ENCODE results near the gene CLNK. TPM values are rescaled to one million over a fixed set of nuclear protein-coding genes. Genes with fewer than 3 reads are reported as not detected.

The CLNK gene
- total RNA-seq, 1 experiment from 2014 or later: not detected

DNA sequence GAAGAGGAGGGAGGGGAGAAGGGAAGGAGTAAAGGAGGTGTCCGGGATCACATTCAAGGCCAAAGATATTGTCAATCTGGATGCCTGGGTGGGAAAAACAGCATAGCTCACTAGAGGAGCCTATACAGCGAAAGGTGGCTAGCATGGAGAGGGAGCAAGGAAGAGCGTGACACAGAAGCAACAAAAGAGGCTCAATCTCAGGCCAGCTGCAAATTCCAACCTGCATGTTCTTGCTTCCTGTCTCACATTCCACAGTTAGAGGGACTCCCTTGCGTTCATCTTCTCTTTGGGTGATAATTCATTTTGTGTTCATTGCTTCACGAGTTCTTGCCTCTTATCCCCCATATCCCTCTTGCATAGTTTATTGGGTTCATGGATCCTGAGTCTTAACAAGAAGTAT, 3.0 kb upstream of the CLNK start:
- no peak overlapping the region for H3K18ac ChIP-seq (ENCODE audit: insufficient read length, low read depth, low read length)
- no peak overlapping the region for H3K56ac ChIP-seq (ENCODE audit: insufficient read length, low read depth, low read length)
- peaks cover 4% of the 10 kb centered on the region; the same call in 1 of the 2 replicates for H3K4me1 ChIP-seq (ENCODE audit: insufficient read depth, low read length)
- no peak overlapping the region for H3T11ph ChIP-seq (ENCODE audit: low read length)
- H2BK20ac ChIP-seq (ENCODE audit: low read depth, low read length, poor library complexity, severe bottlenecking): no peak overlapping the region
- no peak overlapping the region for H4K91ac ChIP-seq (ENCODE audit: insufficient read length, low read depth, low read length)
- no peaks in the 10 kb centered on the region for H3K79me1 ChIP-seq (ENCODE audit: insufficient read depth, low read depth, low read length, poor library complexity, severe bottlenecking)
- no peak overlapping the region for H2BK5ac ChIP-seq (ENCODE audit: insufficient read length, low read length)
- WGBS (ENCODE audit: extremely low coverage, insufficient read length, low lambda C conversion rate): no CpG with 5 or more reads among the region's 5 CpGs
- H3K27ac ChIP-seq (ENCODE audit: insufficient read length, low read depth, low read length): no peak overlapping the region
- Mint-ChIP-seq H3K4me3 (no peak overlapping the region), H3K4me1 (peaks cover 9 to 16% of the 10 kb centered on the region in 2 experiments; a peak in 3 of 4 replicates), H3K27me3 (ENCODE audit: low read depth) (no peaks in the 10 kb centered on the region), H3K27ac (peak overlapping the region in 1 of 3 experiments; percentile 58; a peak in 2 of 7 replicates), H3K9me3 (no peaks in the 10 kb centered on the region), H3K36me3 (ENCODE audit: insufficient read depth in 1 of 3, low read depth in 3 of 3) (no peaks in the 10 kb centered on the region)
- no peaks in the 10 kb centered on the region for H3K9me3 ChIP-seq (ENCODE audit: control insufficient read depth, low read depth, low read length)
- H2AK5ac ChIP-seq (ENCODE audit: insufficient read length, low read length): no peak overlapping the region
- H3K4ac ChIP-seq (ENCODE audit: low read depth, low read length): no peak overlapping the region; the same call in 1 of the 2 replicates
- DNase-seq: peak; percentile 39
- no peak overlapping the region for H4K8ac ChIP-seq (replicated peaks; ENCODE audit: insufficient read length, low read depth, low read length)
- H3K9ac ChIP-seq (ENCODE audit: extremely low read depth, insufficient read length, low read length): no peak overlapping the region
- no peak overlapping the region for H4K5ac ChIP-seq (ENCODE audit: insufficient read length, low read depth, low read length)
- TF ChIP-seq, protein P1, sequence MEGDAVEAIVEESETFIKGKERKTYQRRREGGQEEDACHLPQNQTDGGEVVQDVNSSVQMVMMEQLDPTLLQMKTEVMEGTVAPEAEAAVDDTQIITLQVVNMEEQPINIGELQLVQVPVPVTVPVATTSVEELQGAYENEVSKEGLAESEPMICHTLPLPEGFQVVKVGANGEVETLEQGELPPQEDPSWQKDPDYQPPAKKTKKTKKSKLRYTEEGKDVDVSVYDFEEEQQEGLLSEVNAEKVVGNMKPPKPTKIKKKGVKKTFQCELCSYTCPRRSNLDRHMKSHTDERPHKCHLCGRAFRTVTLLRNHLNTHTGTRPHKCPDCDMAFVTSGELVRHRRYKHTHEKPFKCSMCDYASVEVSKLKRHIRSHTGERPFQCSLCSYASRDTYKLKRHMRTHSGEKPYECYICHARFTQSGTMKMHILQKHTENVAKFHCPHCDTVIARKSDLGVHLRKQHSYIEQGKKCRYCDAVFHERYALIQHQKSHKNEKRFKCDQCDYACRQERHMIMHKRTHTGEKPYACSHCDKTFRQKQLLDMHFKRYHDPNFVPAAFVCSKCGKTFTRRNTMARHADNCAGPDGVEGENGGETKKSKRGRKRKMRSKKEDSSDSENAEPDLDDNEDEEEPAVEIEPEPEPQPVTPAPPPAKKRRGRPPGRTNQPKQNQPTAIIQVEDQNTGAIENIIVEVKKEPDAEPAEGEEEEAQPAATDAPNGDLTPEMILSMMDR (conservative IDR thresholded peaks at IDR 0.05): no peak
- H2AFZ ChIP-seq (ENCODE audit: low read length): no peak overlapping the region
- H3K4me2 ChIP-seq (ENCODE audit: insufficient read depth, insufficient read length, low read length): no peak overlapping the region
- H3K23ac ChIP-seq (ENCODE audit: insufficient read length, low read depth, low read length): no peak overlapping the region
- no peaks in the 10 kb centered on the region for H3K79me2 ChIP-seq (ENCODE audit: insufficient read depth, low read length)
- H2BK15ac ChIP-seq (ENCODE audit: low read depth, low read length): no peak overlapping the region
- no peaks in the 10 kb centered on the region for H4K20me1 ChIP-seq (ENCODE audit: control insufficient read depth, insufficient read depth, insufficient read length)
- no peaks in the 10 kb centered on the region for H3K23me2 ChIP-seq (ENCODE audit: insufficient read length, low read depth, low read length, poor library complexity, severe bottlenecking)
- no peaks in the 10 kb centered on the region for H3K27me3 ChIP-seq (ENCODE audit: insufficient read depth, low read length)
- no peak overlapping the region for H2BK12ac ChIP-seq (ENCODE audit: insufficient read length, low read depth, low read length)
- H2BK120ac ChIP-seq (ENCODE audit: low read depth, low read length, poor library complexity, severe bottlenecking): no peak overlapping the region
- H3K14ac ChIP-seq (ENCODE audit: insufficient read depth, low read length): no peak overlapping the region

Measured in H9 (cell line).